GM21529 (cell line): ENCODE results near the gene CCN2.

Experiments used
- ATAC-seq: cut with Tn5 transposase; IDR thresholded peaks from one replicate; pipeline ENCODE4 v1.9.1; 2021; ENCODE audit not compliant: unreplicated experiment

The CCN2 gene

GRCh38 chr6:131967948-131968347 lies 16.8 kb upstream of the CCN2 start:
- no peak for ATAC-seq

GRCh38 chr6:131966443-131966842 lies 15.3 kb upstream of the CCN2 start:
- ATAC-seq = no peak

- ATAC-seq = no peak
These were observed 11.9 kb upstream of the CCN2 start for GRCh38 chr6:131963063-131963462.

GRCh38 chr6:131960371-131961133 lies 9.4 kb upstream of the CCN2 start:
- no peak for ATAC-seq

GRCh38 chr6:131958542-131959470 lies 7.6 kb upstream of the CCN2 start:
- no peak for ATAC-seq

- ATAC-seq = no peak
These were observed 6.9 kb upstream of the CCN2 start for GRCh38 chr6:131958095-131958494.

GRCh38 chr6:131955876-131956275 lies 4.7 kb upstream of the CCN2 start:
- ATAC-seq = no peak

GRCh38 chr6:131955192-131955591 lies 4.0 kb upstream of the CCN2 start:
- no peak for ATAC-seq

- ATAC-seq = no peak
These were observed 3.6 kb upstream of the CCN2 start for GRCh38 chr6:131954775-131955107.

- no peak for ATAC-seq
These were observed 3.0 kb upstream of the CCN2 start for GRCh38 chr6:131954059-131954774.

- no peak for ATAC-seq
These were observed 1.8 kb upstream of the CCN2 start for GRCh38 chr6:131952886-131953509.

GRCh38 chr6:131951576-131952230 lies 531 bp upstream of the CCN2 start:
- ATAC-seq = no peak

GRCh38 chr6:131949909-131950766 lies 1.0 kb downstream of the CCN2 start:
- no peak for ATAC-seq

GRCh38 chr6:131949620-131949908 lies 1.6 kb downstream of the CCN2 start:
- no peak for ATAC-seq

- no peak for ATAC-seq
These were observed 2.2 kb downstream of the CCN2 start for GRCh38 chr6:131948692-131949619.

GRCh38 chr6:131947986-131948661 lies 3.0 kb downstream of the CCN2 start:
- no peak for ATAC-seq

GRCh38 chr6:131946992-131947955 lies 3.9 kb downstream of the CCN2 start:
- ATAC-seq = no peak
